GM18508 (cell line): ENCODE measurements around the gene MVD.

ENCODE experiments used
- ATAC-seq: cut with Tn5 transposase; IDR thresholded peaks from one replicate; pipeline ENCODE4 v1.9.1; 2021; ENCODE audit warnings: moderate number of reproducible peaks; ENCODE audit not compliant: insufficient read depth, unreplicated experiment

MVD gene

GRCh38 chr16:88646345-88647034, 16.4 kb downstream of the MVD start:
- no peak for ATAC-seq

GRCh38 chr16:88645941-88646340, 16.9 kb downstream of the MVD start:
- ATAC-seq: no peak

GRCh38 chr16:88645455-88645854, 17.4 kb downstream of the MVD start:
- ATAC-seq: no peak

- no peak for ATAC-seq
These were observed 19.3 kb downstream of the MVD start for GRCh38 chr16:88643644-88643932.

GRCh38 chr16:88642881-88643643, 19.8 kb downstream of the MVD start:
- ATAC-seq: no peak

GRCh38 chr16:88640498-88641247, 22.2 kb downstream of the MVD start:
- ATAC-seq: no peak

GRCh38 chr16:88640039-88640495, 22.8 kb downstream of the MVD start:
- no peak for ATAC-seq

GRCh38 chr16:88639231-88640038, 23.5 kb downstream of the MVD start:
- ATAC-seq: no peak

- no peak for ATAC-seq
These were observed 24.3 kb downstream of the MVD start, which contains the start of gene IL17C for GRCh38 chr16:88638323-88639230. IL17C (plus strand) TSS chr16:88638572; CDS start chr16:88638642, 70 bp downstream.

- ATAC-seq: no peak
These were observed 26.2 kb downstream of the MVD start for GRCh38 chr16:88636488-88637265.

- ATAC-seq: no peak
These were observed 27.1 kb downstream of the MVD start for GRCh38 chr16:88635671-88636319.

GRCh38 chr16:88634994-88635670, 27.8 kb downstream of the MVD start:
- ATAC-seq: no peak

- no peak for ATAC-seq
These were observed 28.5 kb downstream of the MVD start for GRCh38 chr16:88634141-88634993.

GRCh38 chr16:88633684-88634140, 29.2 kb downstream of the MVD start:
- ATAC-seq: no peak

GRCh38 chr16:88632587-88632930, 30.3 kb downstream of the MVD start:
- ATAC-seq: no peak

- no peak for ATAC-seq
These were observed 30.8 kb downstream of the MVD start for GRCh38 chr16:88631920-88632586.
